Left ventricle myocardium superior (tissue), 1 donor: ENCODE data around the gene SYT2. TPM values are rescaled to one million over a fixed set of nuclear protein-coding genes. Genes with fewer than 3 reads are reported as not detected.
A peak's percentile ranks its signal among the peaks of the same experiment; 100 is the strongest.
"Not testable (repeated sequence)": the region's sequence is repeated elsewhere in the genome, so short reads cannot be mapped to it uniquely, and the experiment has no call there.

Source experiments
- ATAC-seq: fragments of 200-7000 bp; cut with Tn5 transposase; one replicate; pipeline ENCODE4 v1.9.1; 2020; ENCODE audit warnings: mild to moderate bottlenecking, moderate library complexity
- DNase-seq: peaks from one replicate; pipeline ENCODE4 v3.0.0-alpha.2; 2020
- intact Hi-C: fragments of 100-400 bp; cut with micrococcal nuclease; formaldehyde crosslinking; loops from one replicate; pipeline ENCODE4 v1.11.0; 2022
- total RNA-seq: library from RNA; stranded (reverse); fragmentation: NEBNext Ultra II Directional; extraction: Animal tissue kit (Norgen Biotek cat#: 25700); gene quantifications from one replicate; pipeline ENCODE4 v1.2.1, GENCODE V29; 2021
- donor health status: DM: no; HTN: yes; CAD: no; lungs with severe emphysema.

Gene SYT2
- total RNA-seq, 1 donor from 2014 or later = not detected

GRCh38 chr1:202565890-202566602 is 144.2 kb downstream of the SYT2 start:
- ATAC-seq (peak; percentile 6), DNase-seq (no peak)
- intact Hi-C loops = loop anchor here (10.0 kb wide), 1 partner anchor 61 kb away; no protein-coding TSS in a partner anchor

GRCh38 chr1:202564958-202565495 is 145.2 kb downstream of the SYT2 start:
- ATAC-seq (no peak), DNase-seq (no peak)
- intact Hi-C loops = loop anchor here (10.0 kb wide), 1 partner anchor 60 kb away; no protein-coding TSS in a partner anchor

GRCh38 chr1:202563818-202564217 is 146.4 kb downstream of the SYT2 start:
- intact Hi-C loops = loop anchor here (10.0 kb wide), 1 partner anchor 59 kb away; no protein-coding TSS in a partner anchor
- ATAC-seq = no peak
- no peak for DNase-seq

- intact Hi-C loops = loop anchor here (10.0 kb wide), 1 partner anchor 58 kb away; no protein-coding TSS in a partner anchor
- no peak for DNase-seq
- peak; percentile 6 for ATAC-seq
Observed at GRCh38 chr1:202562444-202563060, 147.7 kb downstream of the SYT2 start.

- no peak for ATAC-seq
- intact Hi-C loops = loop anchor here (10.0 kb wide), 1 partner anchor 57 kb away; no protein-coding TSS in a partner anchor
Observed at GRCh38 chr1:202561726-202562443, 148.4 kb downstream of the SYT2 start.

GRCh38 chr1:202561240-202561639 is 149.0 kb downstream of the SYT2 start:
- intact Hi-C loops = loop anchor here (10.0 kb wide), 1 partner anchor 56 kb away; no protein-coding TSS in a partner anchor
- DNase-seq (no peak), ATAC-seq (no peak)

More at GRCh38 chr1:202561726-202562443, 148.4 kb downstream of the SYT2 start:
- no peak for DNase-seq

GRCh38 chr1:202557662-202558061 is 152.6 kb downstream of the SYT2 start:
- DNase-seq, ATAC-seq, intact Hi-C loops: not testable (repeated sequence)

- intact Hi-C loops = not testable (repeated sequence)
- ATAC-seq = peak; percentile 9
Observed at GRCh38 chr1:202556037-202556436, 154.2 kb downstream of the SYT2 start.

GRCh38 chr1:202554619-202555018 is 155.6 kb downstream of the SYT2 start:
- DNase-seq, ATAC-seq, intact Hi-C loops: not testable (repeated sequence)

More at GRCh38 chr1:202556037-202556436, 154.2 kb downstream of the SYT2 start:
- not testable (repeated sequence) for DNase-seq

GRCh38 chr1:202553560-202554038 is 156.7 kb downstream of the SYT2 start:
- intact Hi-C loops = no loop called here
- no peak for DNase-seq
- peak; percentile 66 for ATAC-seq

GRCh38 chr1:202553078-202553477 is 157.2 kb downstream of the SYT2 start:
- DNase-seq, intact Hi-C loops, ATAC-seq: not testable (repeated sequence)

- ATAC-seq, intact Hi-C loops, DNase-seq: not testable (repeated sequence)
Observed at GRCh38 chr1:202552615-202553014, 157.6 kb downstream of the SYT2 start.

GRCh38 chr1:202551683-202552082 is 158.6 kb downstream of the SYT2 start:
- ATAC-seq (no peak), DNase-seq (no peak)
- intact Hi-C loops = no loop called here

- intact Hi-C loops, DNase-seq, ATAC-seq: not testable (repeated sequence)
Observed at GRCh38 chr1:202550088-202550487, 160.2 kb downstream of the SYT2 start.

GRCh38 chr1:202547215-202547614 is 163.0 kb downstream of the SYT2 start:
- no peak for ATAC-seq
- DNase-seq = no peak
- intact Hi-C loops = no loop called here

GRCh38 chr1:202546796-202547195 is 163.5 kb downstream of the SYT2 start:
- ATAC-seq = peak; percentile 4
- intact Hi-C loops, DNase-seq: not testable (repeated sequence)

GRCh38 chr1:202546377-202546776 is 163.9 kb downstream of the SYT2 start:
- DNase-seq, intact Hi-C loops: not testable (repeated sequence)
- peak; percentile 7 for ATAC-seq

GRCh38 chr1:202545647-202546303 is 164.5 kb downstream of the SYT2 start:
- DNase-seq, intact Hi-C loops, ATAC-seq: not testable (repeated sequence)
